Measurements from ENCODE around the gene GNAT1.
A peak's percentile ranks its signal among the peaks of the same experiment; 100 is the strongest.

GNAT1 gene

GRCh38 chr3:50190936-50191660 is at the start of gene GNAT1:
GNAT1 (plus strand) TSS chr3:50191610; CDS start chr3:50191726, 116 bp downstream.
- no peak for DNase-seq (ENCODE audit: extremely low spot score)
- TF ChIP-seq FOXA1 (IDR thresholded peaks at IDR 0.05) (no peak), ELF4 (IDR thresholded peaks at IDR 0.05) (no peak), ZNF384 (IDR thresholded peaks at IDR 0.05) (no peak), L3MBTL2 (conservative IDR thresholded peaks at IDR 0.05) (no peak), CTBP1 (IDR thresholded peaks at IDR 0.05; ENCODE audit: borderline replicate concordance) (no peak), FOXK2 (IDR thresholded peaks at IDR 0.05) (no peak), SP1 (IDR thresholded peaks at IDR 0.05) (no peak), TARDBP (IDR thresholded peaks at IDR 0.05) (no peak), PKNOX1 (IDR thresholded peaks at IDR 0.05) (no peak), HDGF (IDR thresholded peaks at IDR 0.05; ENCODE audit: borderline replicate concordance) (no peak), BHLHE40 (IDR thresholded peaks at IDR 0.05; ENCODE audit: borderline replicate concordance) (no peak)
- CTCF ChIA-PET: interaction anchor here (0.7 to 2.4 kb wide), 4 partner anchors 12 to 370 kb away, joined by 4 to 14 read pairs (median 8); no protein-coding TSS in a partner anchor
- POLR2A ChIA-PET: interaction anchor here (1.1 to 1.5 kb wide), 2 partner anchors 34 to 45 kb away, joined by 3 to 4 read pairs; partner anchors contain the start of gene GNAI2

- ChIA-PET CTCF (no interaction called here), POLR2A (no interaction called here)
- TF ChIP-seq HDGF (IDR thresholded peaks at IDR 0.05; ENCODE audit: borderline replicate concordance) (no peak), L3MBTL2 (conservative IDR thresholded peaks at IDR 0.05) (no peak)
- DNase-seq (ENCODE audit: extremely low spot score): no peak
Observed at GRCh38 chr3:50146316-50146901, 45.0 kb upstream of the GNAT1 start.

- ChIA-PET CTCF (no interaction called here), POLR2A (interaction anchor here (1.5 kb wide), 1 partner anchor 24 kb away, joined by 3 read pairs; no protein-coding TSS in a partner anchor)
Observed at GRCh38 chr3:50147016-50147415, 44.4 kb upstream of the GNAT1 start.

GRCh38 chr3:50147447-50147846 is 44.0 kb upstream of the GNAT1 start:
- TF ChIP-seq FOXK2 (IDR thresholded peaks at IDR 0.05): no peak
- 0 out of 2 replicates have a peak, but pooled peaks have one; percentile 47 for TF ChIP-seq L3MBTL2 (conservative IDR thresholded peaks at IDR 0.05)
- no peak for TF ChIP-seq LEF1 (IDR thresholded peaks at IDR 0.05; ENCODE audit: borderline replicate concordance)
- no peak for TF ChIP-seq ZNF384 (IDR thresholded peaks at IDR 0.05)
- no peak for DNase-seq (ENCODE audit: extremely low spot score)
- CTCF ChIA-PET: no interaction called here
- POLR2A ChIA-PET: interaction anchor here (1.5 kb wide), 1 partner anchor 25 kb away, joined by 3 read pairs; no protein-coding TSS in a partner anchor

More at GRCh38 chr3:50147016-50147415, 44.4 kb upstream of the GNAT1 start:
- DNase-seq (ENCODE audit: extremely low spot score): no peak
- no peak for TF ChIP-seq L3MBTL2 (conservative IDR thresholded peaks at IDR 0.05)

- ChIA-PET POLR2A (interaction anchor here (1.5 kb wide), 1 partner anchor 25 kb away, joined by 3 read pairs; no protein-coding TSS in a partner anchor), CTCF (no interaction called here)
- no peak for DNase-seq (ENCODE audit: extremely low spot score)
- TF ChIP-seq FOXA1 (IDR thresholded peaks at IDR 0.05) (no peak), SP1 (IDR thresholded peaks at IDR 0.05) (no peak), SUZ12 (IDR thresholded peaks at IDR 0.05) (no peak), ZNF384 (IDR thresholded peaks at IDR 0.05) (no peak), ARNT (IDR thresholded peaks at IDR 0.05) (no peak), NFRKB (IDR thresholded peaks at IDR 0.05) (no peak), TARDBP (IDR thresholded peaks at IDR 0.05) (no peak), BHLHE40 (IDR thresholded peaks at IDR 0.05; ENCODE audit: borderline replicate concordance) (no peak), FOXK2 (IDR thresholded peaks at IDR 0.05) (no peak), HDGF (IDR thresholded peaks at IDR 0.05; ENCODE audit: borderline replicate concordance) (no peak), CTBP1 (IDR thresholded peaks at IDR 0.05; ENCODE audit: borderline replicate concordance) (no peak), ELF4 (IDR thresholded peaks at IDR 0.05) (no peak), L3MBTL2 (conservative IDR thresholded peaks at IDR 0.05) (no peak), LEF1 (IDR thresholded peaks at IDR 0.05; ENCODE audit: borderline replicate concordance) (no peak), PKNOX1 (IDR thresholded peaks at IDR 0.05) (no peak), FOXM1 (IDR thresholded peaks at IDR 0.05; ENCODE audit: borderline replicate concordance) (no peak)
Observed at GRCh38 chr3:50147861-50148260, 43.5 kb upstream of the GNAT1 start.

- no peak for DNase-seq (ENCODE audit: extremely low spot score)
- ChIA-PET CTCF (interaction anchor here (1.3 kb wide), 1 partner anchor 14 kb away, joined by 3 read pairs; no protein-coding TSS in a partner anchor), POLR2A (interaction anchor here (0.7 to 1.2 kb wide), 6 partner anchors 13 to 187 kb away, joined by 3 to 4 read pairs (median 3); no protein-coding TSS in a partner anchor)
- TF ChIP-seq LEF1 (IDR thresholded peaks at IDR 0.05; ENCODE audit: borderline replicate concordance): no peak
- TF ChIP-seq SUZ12 (IDR thresholded peaks at IDR 0.05): no peak
- TF ChIP-seq FOXK2 (IDR thresholded peaks at IDR 0.05): no peak
- no peak; the same call in 1 of the 2 replicates for TF ChIP-seq L3MBTL2 (conservative IDR thresholded peaks at IDR 0.05)
- TF ChIP-seq SP1 (IDR thresholded peaks at IDR 0.05): no peak
- TF ChIP-seq HDGF (IDR thresholded peaks at IDR 0.05; ENCODE audit: borderline replicate concordance): no peak
- no peak for TF ChIP-seq NFRKB (IDR thresholded peaks at IDR 0.05)
- no peak for TF ChIP-seq TARDBP (IDR thresholded peaks at IDR 0.05)
- no peak for TF ChIP-seq PKNOX1 (IDR thresholded peaks at IDR 0.05)
- no peak for TF ChIP-seq CTBP1 (IDR thresholded peaks at IDR 0.05; ENCODE audit: borderline replicate concordance)
- TF ChIP-seq FOXA1 (IDR thresholded peaks at IDR 0.05): no peak
- TF ChIP-seq ELF4 (IDR thresholded peaks at IDR 0.05): no peak
- TF ChIP-seq ARNT (IDR thresholded peaks at IDR 0.05): no peak
- TF ChIP-seq ZNF384 (IDR thresholded peaks at IDR 0.05): no peak
- TF ChIP-seq FOXM1 (IDR thresholded peaks at IDR 0.05; ENCODE audit: borderline replicate concordance): no peak
- TF ChIP-seq BHLHE40 (IDR thresholded peaks at IDR 0.05; ENCODE audit: borderline replicate concordance): no peak
Observed at GRCh38 chr3:50150404-50150750, 41.0 kb upstream of the GNAT1 start.
